ENCODE measurements around the gene ZBTB37.
A peak's percentile ranks its signal among the peaks of the same experiment; 100 is the strongest.

Gene ZBTB37

GRCh38 chr1:173887627-173888026 lies 19.4 kb downstream of the ZBTB37 start:
- H3K27me3 ChIP-seq (replicated peaks; ENCODE audit: control insufficient read depth, insufficient read depth, low read length) = no peaks in the 10 kb centered on the region
- H3K4me3 ChIP-seq (ENCODE audit: low read length) = no peak overlapping the region
- no peaks in the 10 kb centered on the region for H3K9me3 ChIP-seq (ENCODE audit: control insufficient read depth, low read length)
- H3K36me3 ChIP-seq (ENCODE audit: control insufficient read depth, insufficient read depth, low read length, severe bottlenecking) = peaks cover 23% of the 10 kb centered on the region
- H3K4me1 ChIP-seq (ENCODE audit: control insufficient read depth, insufficient read depth, low read length) = no peaks in the 10 kb centered on the region
- DNase-seq (ENCODE audit: low read depth) = no peak
- no peak overlapping the region for H3K9ac ChIP-seq (ENCODE audit: low read length)

- peaks cover 23% of the 10 kb centered on the region for H3K36me3 ChIP-seq (ENCODE audit: control insufficient read depth, insufficient read depth, low read length, severe bottlenecking)
- no peak overlapping the region for H3K4me3 ChIP-seq (ENCODE audit: low read length)
- H3K4me1 ChIP-seq (ENCODE audit: control insufficient read depth, insufficient read depth, low read length) = no peaks in the 10 kb centered on the region
- H3K9ac ChIP-seq (ENCODE audit: low read length) = no peak overlapping the region
- H3K9me3 ChIP-seq (ENCODE audit: control insufficient read depth, low read length) = no peaks in the 10 kb centered on the region
- no peaks in the 10 kb centered on the region for H3K27me3 ChIP-seq (replicated peaks; ENCODE audit: control insufficient read depth, insufficient read depth, low read length)
- no peak for DNase-seq (ENCODE audit: low read depth)
Observed at GRCh38 chr1:173888749-173889148, 20.6 kb downstream of the ZBTB37 start.

DNA sequence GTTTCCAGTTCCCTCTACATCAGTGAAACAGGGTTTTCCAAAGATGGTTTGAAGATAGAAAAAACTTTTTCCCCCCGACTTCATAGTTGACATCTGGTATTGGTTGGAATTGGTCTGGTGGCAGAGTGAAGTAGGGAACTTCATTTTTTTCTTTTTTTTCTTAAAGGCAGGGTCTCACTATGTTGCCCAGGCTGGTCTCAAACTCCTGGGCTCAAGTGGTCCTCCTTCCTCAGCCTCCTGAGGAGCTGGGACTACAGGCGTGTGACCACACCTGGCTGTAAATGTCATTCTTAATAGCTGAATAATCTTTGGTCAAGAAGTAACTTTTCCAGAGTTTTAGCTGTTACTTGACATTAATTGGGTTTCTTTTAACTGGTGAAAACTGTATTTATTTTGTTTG lies 21.7 kb downstream of the ZBTB37 start:
- Histone ChIP-seq H3K36me3 (ENCODE audit: control insufficient read depth, insufficient read depth, low read length, severe bottlenecking) (peaks cover 23% of the 10 kb centered on the region), H3K27me3 (replicated peaks; ENCODE audit: control insufficient read depth, insufficient read depth, low read length) (no peaks in the 10 kb centered on the region), H3K4me1 (ENCODE audit: control insufficient read depth, insufficient read depth, low read length) (no peaks in the 10 kb centered on the region), H3K9ac (ENCODE audit: low read length) (no peak overlapping the region), H3K4me3 (ENCODE audit: low read length) (no peak overlapping the region), H3K9me3 (ENCODE audit: control insufficient read depth, low read length) (no peaks in the 10 kb centered on the region)
- no peak for DNase-seq (ENCODE audit: low read depth)

DNA sequence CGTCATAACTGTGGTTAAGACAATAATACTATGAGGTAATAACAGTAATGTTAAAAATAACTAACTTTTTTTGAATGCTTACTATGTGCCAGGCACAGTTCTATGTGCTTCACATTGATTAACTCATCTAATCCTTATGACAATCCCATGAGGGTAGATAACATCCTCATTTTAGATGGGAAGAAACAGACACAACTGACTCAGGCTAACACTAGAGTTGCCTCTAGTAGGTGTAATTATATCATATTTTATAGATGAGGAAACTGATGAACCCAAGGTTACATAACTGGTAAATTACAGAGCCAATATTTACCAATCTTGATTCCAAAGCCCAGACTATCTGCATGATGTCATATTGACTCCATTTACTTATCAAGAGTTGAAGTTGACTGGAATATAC lies 25.4 kb downstream of the ZBTB37 start:
- H3K27me3 ChIP-seq (replicated peaks; ENCODE audit: control insufficient read depth, insufficient read depth, low read length) = no peaks in the 10 kb centered on the region
- no peaks in the 10 kb centered on the region for H3K36me3 ChIP-seq (ENCODE audit: control insufficient read depth, insufficient read depth, low read length, severe bottlenecking)
- H3K9ac ChIP-seq (ENCODE audit: low read length) = no peak overlapping the region
- no peak for DNase-seq (ENCODE audit: low read depth)
- no peak overlapping the region for H3K4me3 ChIP-seq (ENCODE audit: low read length)
- no peaks in the 10 kb centered on the region for H3K4me1 ChIP-seq (ENCODE audit: control insufficient read depth, insufficient read depth, low read length)
- H3K9me3 ChIP-seq (ENCODE audit: control insufficient read depth, low read length) = no peaks in the 10 kb centered on the region

DNA sequence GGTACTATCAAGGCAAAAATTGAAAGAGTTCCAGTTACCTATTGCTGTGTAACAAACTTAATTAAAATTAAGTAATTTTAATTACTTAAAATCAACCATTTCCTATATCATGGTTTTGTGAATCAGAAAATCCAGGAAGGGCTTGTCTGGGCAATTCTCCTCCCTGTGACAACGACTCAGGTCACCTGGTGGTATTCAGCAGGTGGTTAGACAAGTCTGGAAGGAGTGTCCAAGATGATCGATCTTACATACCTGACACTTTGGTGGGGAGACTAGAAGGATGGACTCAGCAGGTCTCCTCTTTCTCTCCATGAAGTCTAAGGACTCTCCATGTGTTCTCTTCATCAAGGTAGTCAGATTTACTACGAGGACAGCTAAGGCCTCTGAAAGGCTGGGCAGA lies 26.0 kb downstream of the ZBTB37 start:
- no peaks in the 10 kb centered on the region for H3K36me3 ChIP-seq (ENCODE audit: control insufficient read depth, insufficient read depth, low read length, severe bottlenecking)
- no peak overlapping the region for H3K9ac ChIP-seq (ENCODE audit: low read length)
- DNase-seq (ENCODE audit: low read depth) = no peak
- no peaks in the 10 kb centered on the region for H3K27me3 ChIP-seq (replicated peaks; ENCODE audit: control insufficient read depth, insufficient read depth, low read length)
- no peaks in the 10 kb centered on the region for H3K4me1 ChIP-seq (ENCODE audit: control insufficient read depth, insufficient read depth, low read length)
- H3K9me3 ChIP-seq (ENCODE audit: control insufficient read depth, low read length) = no peaks in the 10 kb centered on the region
- no peak overlapping the region for H3K4me3 ChIP-seq (ENCODE audit: low read length)

DNA sequence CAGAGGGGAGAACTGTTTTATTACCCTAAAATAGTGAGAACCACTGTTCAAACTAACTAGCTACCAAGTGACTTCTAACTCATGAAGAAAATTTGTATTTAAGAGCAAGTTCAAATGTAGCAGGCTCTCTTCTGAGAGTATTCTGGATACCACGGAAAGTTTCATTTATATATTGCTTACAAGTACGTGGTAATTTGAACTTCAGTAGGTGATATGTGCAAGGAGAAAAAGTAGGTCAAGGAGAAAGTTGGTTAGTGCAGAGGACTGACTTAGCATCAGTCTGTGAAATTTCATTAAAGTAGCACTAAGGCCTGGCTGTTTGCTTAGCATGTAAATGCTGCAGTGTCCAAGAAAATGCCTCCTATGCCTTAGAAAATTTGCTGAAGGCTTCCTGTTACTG lies 32.2 kb downstream of the ZBTB37 start:
- Histone ChIP-seq H3K4me1 (ENCODE audit: control insufficient read depth, insufficient read depth, low read length) (peaks cover 6% of the 10 kb centered on the region), H3K36me3 (ENCODE audit: control insufficient read depth, insufficient read depth, low read length, severe bottlenecking) (no peaks in the 10 kb centered on the region), H3K27me3 (replicated peaks; ENCODE audit: control insufficient read depth, insufficient read depth, low read length) (no peaks in the 10 kb centered on the region), H3K4me3 (ENCODE audit: low read length) (no peak overlapping the region), H3K9ac (ENCODE audit: low read length) (no peak overlapping the region), H3K9me3 (ENCODE audit: control insufficient read depth, low read length) (no peaks in the 10 kb centered on the region)
- no peak for DNase-seq (ENCODE audit: low read depth)

DNA sequence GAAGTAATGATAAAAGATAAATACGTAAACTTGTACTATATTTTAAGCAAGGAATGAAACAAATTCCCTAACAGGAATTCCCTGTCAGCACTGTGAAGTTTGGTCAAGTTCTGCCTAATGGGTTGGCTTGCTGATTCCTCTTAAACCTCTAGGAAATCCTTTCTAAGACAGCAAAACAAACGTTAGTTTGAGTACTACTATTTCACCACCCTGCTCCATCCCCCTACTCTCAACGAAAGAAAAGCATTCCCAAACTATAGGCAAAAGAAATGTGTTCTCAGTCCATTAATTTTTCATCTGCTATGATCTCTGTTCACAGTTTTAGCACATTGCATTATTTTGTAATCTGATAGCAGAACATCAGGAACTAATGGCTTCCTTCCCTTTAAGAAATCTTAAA lies 32.8 kb downstream of the ZBTB37 start:
- Histone ChIP-seq H3K9me3 (ENCODE audit: control insufficient read depth, low read length) (no peaks in the 10 kb centered on the region), H3K4me3 (ENCODE audit: low read length) (no peak overlapping the region), H3K9ac (ENCODE audit: low read length) (no peak overlapping the region), H3K27me3 (replicated peaks; ENCODE audit: control insufficient read depth, insufficient read depth, low read length) (no peaks in the 10 kb centered on the region), H3K4me1 (ENCODE audit: control insufficient read depth, insufficient read depth, low read length) (peaks cover 6% of the 10 kb centered on the region), H3K36me3 (ENCODE audit: control insufficient read depth, insufficient read depth, low read length, severe bottlenecking) (no peaks in the 10 kb centered on the region)
- no peak for DNase-seq (ENCODE audit: low read depth)

GRCh38 chr1:173903827-173904531 lies 35.8 kb downstream of the ZBTB37 start:
- Histone ChIP-seq H3K9ac (ENCODE audit: low read length) (no peak overlapping the region), H3K27me3 (replicated peaks; ENCODE audit: control insufficient read depth, insufficient read depth, low read length) (no peaks in the 10 kb centered on the region), H3K4me1 (ENCODE audit: control insufficient read depth, insufficient read depth, low read length) (peaks cover 6% of the 10 kb centered on the region), H3K36me3 (ENCODE audit: control insufficient read depth, insufficient read depth, low read length, severe bottlenecking) (no peaks in the 10 kb centered on the region), H3K4me3 (ENCODE audit: low read length) (no peak overlapping the region), H3K9me3 (ENCODE audit: control insufficient read depth, low read length) (no peaks in the 10 kb centered on the region)
- DNase-seq (ENCODE audit: low read depth) = no peak

DNA sequence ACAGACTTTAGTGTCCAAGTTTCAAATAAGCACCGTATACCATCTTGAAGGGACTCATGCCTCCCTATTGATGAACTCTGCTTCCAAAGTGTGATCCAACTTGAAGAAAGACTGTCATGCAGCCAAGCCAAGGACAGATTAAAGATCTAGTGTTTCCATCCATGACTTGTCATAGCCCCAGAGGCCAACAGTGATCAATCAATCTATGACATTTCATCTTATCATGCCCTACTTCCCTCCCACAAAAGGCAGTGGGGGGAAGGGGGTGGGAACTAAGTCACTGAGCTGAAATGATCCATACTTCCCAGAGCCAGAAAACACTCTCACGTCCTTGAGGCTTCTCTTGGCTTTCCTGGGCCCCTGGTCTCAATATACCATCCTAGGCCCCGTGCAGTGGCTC lies 44.9 kb downstream of the ZBTB37 start:
- Histone ChIP-seq H3K36me3 (ENCODE audit: control insufficient read depth, insufficient read depth, low read length, severe bottlenecking) (no peaks in the 10 kb centered on the region), H3K9ac (ENCODE audit: low read length) (no peak overlapping the region), H3K27me3 (replicated peaks; ENCODE audit: control insufficient read depth, insufficient read depth, low read length) (no peaks in the 10 kb centered on the region), H3K9me3 (ENCODE audit: control insufficient read depth, low read length) (no peaks in the 10 kb centered on the region), H3K4me1 (ENCODE audit: control insufficient read depth, insufficient read depth, low read length) (no peaks in the 10 kb centered on the region), H3K4me3 (ENCODE audit: low read length) (no peak overlapping the region)
- DNase-seq (ENCODE audit: low read depth) = no peak

DNA sequence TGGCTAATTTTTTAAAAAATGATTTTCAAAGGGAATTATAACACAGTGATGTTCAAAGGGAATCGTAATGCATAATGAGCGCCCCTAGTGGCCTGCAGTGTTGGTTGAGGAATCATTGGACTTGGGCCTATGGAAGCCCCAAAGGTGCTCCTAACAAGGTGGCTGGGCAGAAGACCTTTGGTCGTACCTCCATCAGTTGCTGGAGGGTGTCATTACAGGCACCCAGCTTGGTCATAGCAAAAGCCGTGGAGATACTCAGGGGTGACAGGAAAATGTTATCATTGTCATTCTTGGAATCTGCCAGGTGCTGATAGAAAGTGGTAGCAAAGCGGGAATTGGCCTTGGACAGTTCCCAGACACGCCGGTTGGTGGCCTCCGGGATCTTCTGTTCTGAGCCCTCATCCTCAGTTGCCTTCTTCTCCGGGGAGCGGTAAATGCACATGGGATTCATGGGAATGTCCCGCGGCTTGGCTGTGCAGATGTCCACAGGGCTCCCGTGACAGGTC lies 46.2 kb downstream of the ZBTB37 start:
- H3K4me1 ChIP-seq (ENCODE audit: control insufficient read depth, insufficient read depth, low read length) = no peaks in the 10 kb centered on the region
- no peaks in the 10 kb centered on the region for H3K36me3 ChIP-seq (ENCODE audit: control insufficient read depth, insufficient read depth, low read length, severe bottlenecking)
- no peaks in the 10 kb centered on the region for H3K9me3 ChIP-seq (ENCODE audit: control insufficient read depth, low read length)
- H3K4me3 ChIP-seq (ENCODE audit: low read length) = no peak overlapping the region
- H3K9ac ChIP-seq (ENCODE audit: low read length) = no peak overlapping the region
- DNase-seq (ENCODE audit: low read depth) = peak; percentile 20
- no peaks in the 10 kb centered on the region for H3K27me3 ChIP-seq (replicated peaks; ENCODE audit: control insufficient read depth, insufficient read depth, low read length)

GRCh38 chr1:173915596-173915995 lies 47.4 kb downstream of the ZBTB37 start:
- Histone ChIP-seq H3K4me1 (ENCODE audit: control insufficient read depth, insufficient read depth, low read length) (no peaks in the 10 kb centered on the region), H3K36me3 (ENCODE audit: control insufficient read depth, insufficient read depth, low read length, severe bottlenecking) (no peaks in the 10 kb centered on the region), H3K9ac (ENCODE audit: low read length) (no peak overlapping the region), H3K27me3 (replicated peaks; ENCODE audit: control insufficient read depth, insufficient read depth, low read length) (no peaks in the 10 kb centered on the region), H3K9me3 (ENCODE audit: control insufficient read depth, low read length) (no peaks in the 10 kb centered on the region), H3K4me3 (ENCODE audit: low read length) (no peak overlapping the region)
- DNase-seq (ENCODE audit: low read depth) = peak; percentile 10

- Histone ChIP-seq H3K36me3 (ENCODE audit: control insufficient read depth, insufficient read depth, low read length, severe bottlenecking) (no peaks in the 10 kb centered on the region), H3K4me1 (ENCODE audit: control insufficient read depth, insufficient read depth, low read length) (no peaks in the 10 kb centered on the region), H3K27me3 (replicated peaks; ENCODE audit: control insufficient read depth, insufficient read depth, low read length) (no peaks in the 10 kb centered on the region), H3K9ac (ENCODE audit: low read length) (no peak overlapping the region), H3K4me3 (ENCODE audit: low read length) (no peak overlapping the region), H3K9me3 (ENCODE audit: control insufficient read depth, low read length) (no peaks in the 10 kb centered on the region)
- no peak for DNase-seq (ENCODE audit: low read depth)
Observed at GRCh38 chr1:173916667-173917066, 48.5 kb downstream of the ZBTB37 start.
